ENCODE measurements around the gene MYO1E.
"Not testable (repeated sequence)": the region's sequence is repeated elsewhere in the genome, so short reads cannot be mapped to it uniquely, and the experiment has no call there.

The MYO1E gene

GRCh38 chr15:59387196-59387878 lies 14.7 kb upstream of the MYO1E start:
- DNase-seq (ENCODE audit: low read depth in 1 of 2, low spot score in 1 of 2): not testable (repeated sequence)

GRCh38 chr15:59385171-59385570 lies 12.5 kb upstream of the MYO1E start:
- no peak for DNase-seq (ENCODE audit: low read depth in 1 of 2, low spot score in 1 of 2)

- no peak for DNase-seq (ENCODE audit: low read depth in 1 of 2, low spot score in 1 of 2)
Observed at GRCh38 chr15:59384507-59384906, 11.8 kb upstream of the MYO1E start.

GRCh38 chr15:59380902-59381610 lies 8.4 kb upstream of the MYO1E start:
- DNase-seq (ENCODE audit: low read depth in 1 of 2, low spot score in 1 of 2): no peak

- DNase-seq (ENCODE audit: low read depth in 1 of 2, low spot score in 1 of 2): no peak
Observed at GRCh38 chr15:59379531-59379930, 6.9 kb upstream of the MYO1E start.

- no peak for DNase-seq (ENCODE audit: low read depth in 1 of 2, low spot score in 1 of 2)
Observed at GRCh38 chr15:59378855-59379254, 6.2 kb upstream of the MYO1E start.

- no peak for DNase-seq (ENCODE audit: low read depth in 1 of 2, low spot score in 1 of 2)
Observed at GRCh38 chr15:59377924-59378323, 5.3 kb upstream of the MYO1E start.

- no peak for DNase-seq (ENCODE audit: low read depth in 1 of 2, low spot score in 1 of 2)
Observed at GRCh38 chr15:59376733-59377132, 4.1 kb upstream of the MYO1E start.

GRCh38 chr15:59373215-59373614 lies 544 bp upstream of the MYO1E start:
- no peak for DNase-seq (ENCODE audit: low read depth in 1 of 2, low spot score in 1 of 2)

- DNase-seq (ENCODE audit: low read depth in 1 of 2, low spot score in 1 of 2): no peak
Observed at GRCh38 chr15:59371458-59372351, 966 bp downstream of the MYO1E start.

- no peak for DNase-seq (ENCODE audit: low read depth in 1 of 2, low spot score in 1 of 2)
Observed at GRCh38 chr15:59369597-59369996, 3.1 kb downstream of the MYO1E start.

- DNase-seq (ENCODE audit: low read depth in 1 of 2, low spot score in 1 of 2): no peak
Observed at GRCh38 chr15:59367022-59367451, 5.6 kb downstream of the MYO1E start.

- no peak for DNase-seq (ENCODE audit: low read depth in 1 of 2, low spot score in 1 of 2)
Observed at GRCh38 chr15:59366333-59367021, 6.2 kb downstream of the MYO1E start.

GRCh38 chr15:59364248-59364647 lies 8.4 kb downstream of the MYO1E start:
- DNase-seq (ENCODE audit: low read depth in 1 of 2, low spot score in 1 of 2): no peak

GRCh38 chr15:59362331-59362730 lies 10.3 kb downstream of the MYO1E start:
- no peak for DNase-seq (ENCODE audit: low read depth in 1 of 2, low spot score in 1 of 2)

GRCh38 chr15:59360896-59361295 lies 11.8 kb downstream of the MYO1E start:
- no peak for DNase-seq (ENCODE audit: low read depth in 1 of 2, low spot score in 1 of 2)

GRCh38 chr15:59360305-59360704 lies 12.4 kb downstream of the MYO1E start:
- DNase-seq (ENCODE audit: low read depth in 1 of 2, low spot score in 1 of 2): no peak

GRCh38 chr15:59355730-59356129 lies 16.9 kb downstream of the MYO1E start:
- DNase-seq (ENCODE audit: low read depth in 1 of 2, low spot score in 1 of 2): no peak

GRCh38 chr15:59354417-59355031 lies 18.1 kb downstream of the MYO1E start:
- no peak for DNase-seq (ENCODE audit: low read depth in 1 of 2, low spot score in 1 of 2)

GRCh38 chr15:59353994-59354416 lies 18.7 kb downstream of the MYO1E start:
- DNase-seq (ENCODE audit: low read depth in 1 of 2, low spot score in 1 of 2): no peak

GRCh38 chr15:59352683-59353082 lies 20.0 kb downstream of the MYO1E start:
- DNase-seq (ENCODE audit: low read depth in 1 of 2, low spot score in 1 of 2): no peak
